BJ (cell line): Measurements from ENCODE around the gene OR10AD1. TPM values are rescaled to one million over a fixed set of nuclear protein-coding genes. Genes with fewer than 3 reads are reported as not detected.

Experiments
- CTCF ChIA-PET: fragments of 350-600 bp; formaldehyde crosslinking; extraction: SDS; loops from one replicate; lab custom pipeline; 2021; ENCODE audit warnings: antibody characterized with exemption, inconsistent platforms; lab: Yijun Ruan, JAX
- POLR2A ChIA-PET: fragments of 300-600 bp; sonication (Branson Sonifier 250); formaldehyde crosslinking; extraction: SDS; loops from one replicate; lab custom pipeline; 2021; ENCODE audit warnings: antibody characterized with exemption; lab: Charles Lee
- DNase-seq: peaks from one replicate; pipeline ENCODE4 v3.0.0-alpha.2; 2011; ENCODE audit warnings: low read depth
- H3K27me3 ChIP-seq: 2 replicates; pipeline ENCODE4 v1.6.0; 2011; ENCODE audit warnings: low read length; ENCODE audit not compliant: control insufficient read depth, insufficient read depth
- H3K36me3 ChIP-seq: 2 replicates; pipeline ENCODE4 v1.5.1; 2011; ENCODE audit warnings: low read length; ENCODE audit not compliant: control insufficient read depth, insufficient read depth
- H3K4me3 ChIP-seq: 2 replicates; pipeline ENCODE4 v1.5.1; 2011; ENCODE audit warnings: low read depth, mild to moderate bottlenecking, control low read depth, low read length
- polyA plus RNA-seq: library from polyadenylated mRNA; depleted of rRNA; stranded (reverse); fragments of >200 nt; gene quantifications from 2 replicates; pipeline ENCODE4 v1.2.3, GENCODE V29; 2011
- TF ChIP-seq, protein P1 (sequence below): IDR thresholded peaks from 2 replicates; pipeline ENCODE4 v1.5.1; 2011; ENCODE audit warnings: low read depth, mild to moderate bottlenecking, control low read depth, inconsistent platforms, low read length, moderate library complexity; ENCODE audit not compliant: insufficient read depth

The OR10AD1 gene
- polyA plus RNA-seq, 1 experiment: not detected

DNA sequence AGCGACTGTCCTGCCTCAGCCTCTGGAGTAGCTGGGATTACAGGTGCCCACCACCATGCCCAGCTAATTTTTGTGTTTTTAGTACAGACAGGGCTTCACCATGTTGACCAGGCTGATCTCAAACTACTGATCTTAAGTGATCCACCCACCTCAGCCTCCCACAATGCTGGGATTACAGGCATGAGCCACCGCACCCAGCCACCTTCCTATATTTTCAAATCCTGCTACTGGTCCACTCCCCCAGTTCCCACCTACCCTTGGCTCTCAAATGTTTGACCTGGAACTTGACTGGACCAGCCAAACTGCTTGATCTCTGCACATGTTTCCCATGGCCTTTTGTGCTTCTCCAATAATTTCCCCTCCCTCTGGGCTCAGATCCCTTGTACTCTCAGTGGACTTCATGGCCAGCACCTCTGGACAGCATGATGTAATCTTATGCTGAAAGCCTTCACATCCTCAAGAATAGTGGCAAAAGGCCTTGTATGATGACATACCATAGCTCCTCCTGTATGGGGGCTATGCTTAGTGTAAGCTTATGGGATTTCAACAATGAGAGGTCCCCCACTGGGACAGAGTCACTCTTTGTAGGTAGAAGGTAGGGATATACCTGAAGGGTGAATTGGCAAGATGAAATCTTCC, 22.1 kb downstream of the OR10AD1 start:
- peaks cover 38% of the 10 kb centered on the region for H3K27me3 ChIP-seq
- POLR2A ChIA-PET: no interaction called here
- TF ChIP-seq, protein P1, sequence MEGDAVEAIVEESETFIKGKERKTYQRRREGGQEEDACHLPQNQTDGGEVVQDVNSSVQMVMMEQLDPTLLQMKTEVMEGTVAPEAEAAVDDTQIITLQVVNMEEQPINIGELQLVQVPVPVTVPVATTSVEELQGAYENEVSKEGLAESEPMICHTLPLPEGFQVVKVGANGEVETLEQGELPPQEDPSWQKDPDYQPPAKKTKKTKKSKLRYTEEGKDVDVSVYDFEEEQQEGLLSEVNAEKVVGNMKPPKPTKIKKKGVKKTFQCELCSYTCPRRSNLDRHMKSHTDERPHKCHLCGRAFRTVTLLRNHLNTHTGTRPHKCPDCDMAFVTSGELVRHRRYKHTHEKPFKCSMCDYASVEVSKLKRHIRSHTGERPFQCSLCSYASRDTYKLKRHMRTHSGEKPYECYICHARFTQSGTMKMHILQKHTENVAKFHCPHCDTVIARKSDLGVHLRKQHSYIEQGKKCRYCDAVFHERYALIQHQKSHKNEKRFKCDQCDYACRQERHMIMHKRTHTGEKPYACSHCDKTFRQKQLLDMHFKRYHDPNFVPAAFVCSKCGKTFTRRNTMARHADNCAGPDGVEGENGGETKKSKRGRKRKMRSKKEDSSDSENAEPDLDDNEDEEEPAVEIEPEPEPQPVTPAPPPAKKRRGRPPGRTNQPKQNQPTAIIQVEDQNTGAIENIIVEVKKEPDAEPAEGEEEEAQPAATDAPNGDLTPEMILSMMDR: no peak
- DNase-seq: no peak
- H3K36me3 ChIP-seq: no peaks in the 10 kb centered on the region
- CTCF ChIA-PET: interaction anchor here (0.6 to 3.9 kb wide), 4 partner anchors 8 to 291 kb away, joined by 3 to 16 read pairs (median 3); partner anchors contain the start of gene ASB8
- H3K4me3 ChIP-seq: no peak overlapping the region

DNA sequence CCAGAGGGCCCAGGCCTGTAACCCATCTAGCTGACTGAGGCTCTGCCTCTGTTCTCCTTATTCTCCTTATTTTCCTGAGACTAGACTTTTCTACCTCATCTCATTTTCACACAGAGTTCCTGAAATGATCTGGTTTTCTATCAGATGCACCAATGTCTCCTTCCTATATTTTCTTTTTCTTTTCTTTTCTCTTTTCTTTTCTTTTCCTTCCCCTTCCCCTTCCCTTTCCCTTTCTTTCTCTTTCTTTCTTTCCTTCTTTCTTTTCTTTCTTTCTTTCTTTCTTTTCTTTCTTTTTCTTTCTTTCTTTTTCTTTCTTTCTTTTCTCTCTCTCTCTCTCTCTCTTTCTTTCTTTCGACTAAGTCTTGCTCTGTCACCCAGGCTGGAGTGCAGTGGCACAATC, 22.7 kb downstream of the OR10AD1 start:
- TF ChIP-seq, protein P1: no peak
- H3K36me3 ChIP-seq: no peaks in the 10 kb centered on the region
- CTCF ChIA-PET: interaction anchor here (0.9 to 3.9 kb wide), 2 partner anchors 8 to 16 kb away, joined by 3 to 16 read pairs; no protein-coding TSS in a partner anchor
- H3K4me3 ChIP-seq: no peak overlapping the region
- peaks cover 32% of the 10 kb centered on the region for H3K27me3 ChIP-seq
- no peak for DNase-seq
- POLR2A ChIA-PET: no interaction called here

DNA sequence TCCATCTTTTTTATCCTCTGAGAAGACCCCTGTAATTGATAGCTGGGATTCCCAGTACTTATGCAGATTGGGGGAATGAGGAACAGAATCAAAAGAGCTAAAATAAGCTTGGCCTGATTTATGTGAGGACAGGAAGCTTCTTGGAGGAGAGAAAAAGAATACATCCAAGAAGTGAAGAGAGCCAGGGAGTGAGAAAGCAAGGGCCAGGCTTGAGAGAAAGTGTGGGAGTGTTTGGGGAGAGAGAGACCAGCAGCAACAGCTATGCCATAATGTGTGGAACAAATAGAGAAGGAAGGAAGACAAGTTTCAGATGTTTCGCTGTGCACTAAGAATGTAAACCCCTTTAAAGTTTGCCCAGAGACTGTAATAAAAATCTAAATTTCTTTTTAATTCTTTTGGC, 23.6 kb downstream of the OR10AD1 start:
- ChIA-PET POLR2A (no interaction called here), CTCF (interaction anchor here (0.9 to 3.9 kb wide), 3 partner anchors 9 to 168 kb away, joined by 3 to 16 read pairs (median 3); no protein-coding TSS in a partner anchor)
- no peaks in the 10 kb centered on the region for H3K36me3 ChIP-seq
- TF ChIP-seq, protein P1: no peak
- H3K4me3 ChIP-seq: no peak overlapping the region
- H3K27me3 ChIP-seq: peaks cover 23% of the 10 kb centered on the region
- no peak for DNase-seq

DNA sequence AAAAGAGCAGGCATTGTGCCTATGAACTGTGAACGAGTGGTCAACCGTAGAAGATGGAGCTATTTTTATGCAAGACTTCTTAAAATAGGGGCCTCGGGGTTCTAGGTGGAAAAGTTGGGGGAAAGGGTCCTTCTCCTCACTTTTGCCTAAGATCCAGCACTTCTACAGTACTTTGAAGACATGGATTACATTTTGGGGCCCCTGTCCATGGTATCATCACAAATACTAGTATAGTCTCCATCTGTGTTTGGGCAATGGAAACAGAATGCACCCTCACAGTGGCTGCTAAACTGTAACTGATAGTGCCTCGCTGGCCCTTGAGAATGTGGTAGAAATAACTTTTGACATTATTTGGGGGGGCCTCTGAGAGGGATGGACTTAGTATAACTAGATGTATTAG, 25.1 kb downstream of the OR10AD1 start:
- no peaks in the 10 kb centered on the region for H3K36me3 ChIP-seq
- ChIA-PET POLR2A (no interaction called here), CTCF (interaction anchor here (0.6 to 3.9 kb wide), 5 partner anchors 8 to 76 kb away, joined by 3 to 16 read pairs (median 4); no protein-coding TSS in a partner anchor)
- DNase-seq: no peak
- TF ChIP-seq, protein P1: no peak
- peaks cover 19% of the 10 kb centered on the region for H3K27me3 ChIP-seq
- H3K4me3 ChIP-seq: no peak overlapping the region

DNA sequence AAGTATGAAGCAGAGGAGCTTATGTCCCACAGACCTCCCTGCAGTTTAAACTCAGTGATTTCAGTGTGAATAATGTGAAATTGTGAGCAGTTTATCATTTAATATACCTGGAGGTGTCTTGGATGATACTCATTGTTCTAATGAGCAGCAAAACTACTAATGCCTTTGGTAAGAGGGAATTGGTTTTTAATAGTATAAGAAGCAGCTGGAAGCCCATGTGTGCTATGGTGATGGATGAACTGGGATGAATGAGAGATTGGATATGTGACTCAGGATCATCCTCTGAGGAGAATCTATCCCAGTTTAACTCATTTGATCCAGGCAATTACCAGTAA, 26.7 kb downstream of the OR10AD1 start:
- ChIA-PET CTCF (interaction anchor here (0.8 to 1.6 kb wide), 5 partner anchors 11 to 83 kb away, joined by 3 to 9 read pairs (median 4); no protein-coding TSS in a partner anchor), POLR2A (interaction anchor here (0.6 kb wide), 2 partner anchors 208 to 457 kb away, joined by 3 to 5 read pairs; no protein-coding TSS in a partner anchor)
- H3K27me3 ChIP-seq: peaks cover 17% of the 10 kb centered on the region
- no peak overlapping the region for H3K4me3 ChIP-seq
- DNase-seq: no peak
- no peaks in the 10 kb centered on the region for H3K36me3 ChIP-seq
- TF ChIP-seq, protein P1: no peak
